Choroid plexus epithelial cell (primary cell): ENCODE results near the gene HLA-A.

ENCODE experiments used
- DNase-seq: peaks from one replicate; pipeline ENCODE4 v3.0.0-alpha.2; 2010; ENCODE audit warnings: low read depth
- H3K4me3 ChIP-seq: 2 replicates; pipeline ENCODE4 v1.5.1; 2011; ENCODE audit warnings: low read depth, mild to moderate bottlenecking, control low read depth, low read length, moderate library complexity
- CTCF ChIP-seq: conservative IDR thresholded peaks from 2 replicates; pipeline ENCODE4 v1.5.1; 2011; ENCODE audit warnings: low read depth, mild to moderate bottlenecking, control low read depth, inconsistent platforms, low read length, moderate library complexity

Gene HLA-A

GRCh38 chr6:29965873-29966601 lies 23.7 kb downstream of the HLA-A start:
- TF ChIP-seq CTCF: no peak
- H3K4me3 ChIP-seq: peak overlapping the region; percentile 35
- DNase-seq: peak; percentile 48

- TF ChIP-seq CTCF: peak; percentile 31
- DNase-seq: peak; percentile 41
- H3K4me3 ChIP-seq: no peak overlapping the region
Observed at GRCh38 chr6:29967379-29968010, 25.2 kb downstream of the HLA-A start.

- peak; percentile 30 for DNase-seq
- TF ChIP-seq CTCF: no peak
- no peak overlapping the region for H3K4me3 ChIP-seq
Observed at GRCh38 chr6:29968130-29968529, 25.8 kb downstream of the HLA-A start.

GRCh38 chr6:29968905-29969304 lies 26.6 kb downstream of the HLA-A start:
- H3K4me3 ChIP-seq: no peak overlapping the region
- no peak for DNase-seq
- TF ChIP-seq CTCF: no peak

- DNase-seq: no peak
- no peak overlapping the region for H3K4me3 ChIP-seq
- no peak for TF ChIP-seq CTCF
Observed at GRCh38 chr6:29970711-29971110, 28.4 kb downstream of the HLA-A start.

GRCh38 chr6:29974901-29975560 lies 32.7 kb downstream of the HLA-A start:
- no peak for DNase-seq
- no peak overlapping the region for H3K4me3 ChIP-seq

More at GRCh38 chr6:29974901-29975560, 32.7 kb downstream of the HLA-A start:
- TF ChIP-seq CTCF: no peak
